AML-193 (cell line): ENCODE measurements around the gene TAPT1.
A peak's percentile ranks its signal among the peaks of the same experiment; 100 is the strongest.

ENCODE experiments used
- DNase-seq, 2 experiments: peaks; one replicate each; lab custom pipeline; 2025; lab: John Stamatoyannopoulos, UW

The TAPT1 gene

GRCh38 chr4:16225863-16226815 is at the start of gene TAPT1:
TSS of gene TAPT1 (minus strand) at chr4:16226471. CDS start at chr4:16226457, 14 bp downstream.
- DNase-seq, result peak; percentile 32 to 36

DNA sequence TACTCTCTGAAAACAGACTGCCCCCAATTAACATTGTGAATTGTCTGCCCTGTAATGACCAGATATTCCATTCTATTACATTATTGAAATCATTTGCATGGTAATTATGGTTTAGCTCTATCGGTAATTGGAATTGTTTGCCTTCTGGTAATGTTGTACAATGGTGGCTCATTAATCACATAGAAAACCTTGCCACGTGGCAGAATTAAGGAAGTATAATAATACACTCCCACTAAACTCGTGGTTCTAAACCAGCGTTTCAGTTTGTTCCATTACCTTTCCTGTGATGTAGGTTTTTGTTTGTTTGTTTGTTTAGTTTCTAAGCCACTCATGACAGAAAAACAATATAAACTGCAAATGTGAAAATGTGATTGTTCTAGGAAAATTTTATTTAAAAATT is 45.1 kb upstream of the TAPT1 start:
- DNase-seq, result peak in 1 of 2 experiments; percentile 4

DNA sequence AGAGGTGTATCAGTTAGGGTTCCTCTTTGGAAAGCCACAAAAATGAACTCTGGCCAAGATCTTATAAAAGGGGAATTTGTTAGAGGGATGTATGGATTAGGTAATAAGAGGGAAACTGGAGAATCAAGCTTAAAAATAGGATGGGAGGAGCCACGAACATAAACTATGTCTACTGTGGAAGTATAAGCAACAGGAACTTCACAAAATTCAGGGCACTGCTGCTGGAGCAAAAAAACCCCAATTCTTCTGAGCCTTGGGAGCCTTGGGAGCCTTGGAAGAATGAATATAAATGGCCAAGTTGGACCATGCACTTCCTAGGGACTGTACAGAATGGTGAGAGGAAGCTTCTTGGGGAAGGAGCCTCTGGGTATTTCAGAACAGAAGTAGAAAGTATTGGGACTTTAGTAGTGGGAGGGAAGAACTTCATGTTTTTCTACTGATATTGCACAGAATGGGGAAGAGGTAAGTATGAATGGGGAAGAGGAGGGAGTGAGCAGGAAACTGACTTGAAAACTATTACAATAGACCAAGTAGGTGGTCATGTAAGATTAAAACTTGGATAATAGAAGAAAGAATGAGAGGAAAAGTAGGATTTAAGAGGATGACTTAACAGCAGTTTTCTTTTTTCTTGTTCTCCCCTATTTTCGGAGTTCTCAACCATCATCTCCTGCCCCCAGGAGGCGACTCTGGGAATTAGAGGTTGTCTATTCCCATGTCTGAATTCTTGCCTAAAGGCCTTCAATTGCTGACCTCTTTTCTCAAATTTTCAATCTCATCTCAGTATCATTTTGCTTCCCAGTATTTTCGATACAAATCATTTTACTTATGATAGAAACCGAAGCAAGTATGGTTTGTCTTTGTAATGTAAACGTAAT is 44.4 kb upstream of the TAPT1 start:
- peak; percentile 83 for DNase-seq

GRCh38 chr4:16269742-16270453 is 43.6 kb upstream of the TAPT1 start:
- DNase-seq, result peak; percentile 89 to 94

DNA sequence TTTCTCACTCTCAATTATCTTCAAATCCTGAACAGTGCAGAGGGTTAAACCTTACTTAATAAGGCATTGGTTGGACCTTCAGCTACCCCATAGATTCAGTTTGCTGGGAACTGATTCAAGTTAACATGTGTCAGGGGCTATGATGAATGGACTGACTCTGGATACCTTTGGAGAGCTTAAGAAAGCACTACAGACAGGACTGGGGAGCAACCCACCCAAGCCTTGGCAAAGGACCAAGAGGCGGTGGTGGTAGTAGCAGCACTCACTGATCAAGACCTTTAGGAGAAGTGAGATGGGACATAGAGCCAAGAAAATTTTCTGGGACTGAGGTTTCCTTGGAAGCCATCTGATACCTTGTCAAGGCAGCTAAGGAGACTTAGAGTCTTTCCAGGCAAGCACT is 43.0 kb upstream of the TAPT1 start:
- no peak for DNase-seq

GRCh38 chr4:16268290-16268689 is 42.0 kb upstream of the TAPT1 start:
- no peak for DNase-seq

- no peak for DNase-seq
These were observed 41.4 kb upstream of the TAPT1 start for GRCh38 chr4:16267639-16268038.

GRCh38 chr4:16265820-16266219 is 39.5 kb upstream of the TAPT1 start:
- no peak for DNase-seq

- peak; percentile 70 to 73 for DNase-seq
These were observed 38.5 kb upstream of the TAPT1 start for GRCh38 chr4:16264798-16265197.

- DNase-seq, result no peak
These were observed 36.8 kb upstream of the TAPT1 start for GRCh38 chr4:16263056-16263455.

DNA sequence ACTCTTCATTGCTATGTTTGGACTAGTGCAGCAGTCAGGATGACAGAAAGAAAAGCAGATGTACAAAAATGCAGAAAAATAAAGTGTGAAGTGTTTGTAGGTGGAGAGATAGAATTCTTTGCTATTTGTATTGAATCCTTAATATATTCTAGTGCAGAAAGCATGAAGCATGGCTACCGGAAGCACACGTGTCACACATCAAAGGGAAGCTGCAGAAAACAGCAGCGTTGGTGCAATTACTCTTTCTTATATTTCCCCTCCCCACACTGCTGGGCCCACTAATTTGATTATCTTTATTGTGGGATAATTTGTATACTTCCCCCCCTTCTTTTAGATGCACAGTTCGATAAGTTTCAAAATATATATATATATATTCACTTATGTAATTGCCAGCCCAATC is 35.9 kb upstream of the TAPT1 start:
- DNase-seq, result no peak

- no peak for DNase-seq
These were observed 35.1 kb upstream of the TAPT1 start for GRCh38 chr4:16261313-16261878.

DNA sequence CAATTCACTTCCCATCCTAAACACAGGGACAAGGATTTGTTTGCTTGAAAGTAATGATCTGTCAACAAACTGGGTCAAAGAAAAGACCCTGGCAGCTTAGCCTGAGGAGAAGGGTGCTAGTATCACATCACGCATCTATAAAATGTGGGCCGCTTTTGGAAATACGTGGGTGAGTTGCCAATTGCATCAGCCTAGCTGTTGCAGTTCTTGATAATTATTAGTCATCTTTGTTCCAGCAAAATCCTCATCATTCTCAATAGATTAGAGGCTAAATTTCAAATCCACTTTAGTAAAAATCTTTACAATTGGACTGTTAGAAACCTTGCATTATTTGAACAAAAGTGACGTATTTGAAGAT is 33.6 kb upstream of the TAPT1 start:
- DNase-seq, result no peak

DNA sequence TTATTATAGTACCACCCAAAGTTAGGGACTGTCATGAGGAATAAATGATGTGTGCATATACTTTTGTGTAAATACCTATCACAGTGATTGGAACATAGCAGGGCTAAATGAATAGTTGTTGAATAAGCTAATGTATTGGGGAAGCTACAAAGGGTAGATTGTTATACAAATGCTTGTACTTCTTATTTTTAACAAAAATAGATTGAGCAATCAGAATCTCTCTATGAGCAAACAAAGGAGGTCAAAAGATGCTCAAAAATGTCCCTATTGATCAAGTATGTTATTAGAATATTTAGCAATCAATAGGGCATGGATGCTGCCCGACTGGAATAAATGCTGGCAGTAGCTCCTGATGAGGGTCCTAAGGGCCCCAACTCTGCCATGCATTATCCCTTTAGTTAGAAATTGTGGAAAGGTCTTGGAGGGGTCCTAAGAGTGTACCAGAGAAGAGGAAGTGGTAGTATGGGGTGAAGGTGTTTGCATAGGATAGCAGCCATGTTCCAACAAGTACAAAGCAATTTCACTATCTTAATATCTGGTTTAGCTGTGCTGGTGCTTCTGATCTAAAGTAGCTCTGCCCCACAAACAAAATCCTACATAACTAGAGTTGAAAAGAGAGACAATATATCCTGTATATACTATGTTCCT is 33.1 kb upstream of the TAPT1 start:
- no peak for DNase-seq

GRCh38 chr4:16257611-16258010 is 31.3 kb upstream of the TAPT1 start:
- DNase-seq, result no peak

GRCh38 chr4:16256343-16256742 is 30.1 kb upstream of the TAPT1 start:
- no peak for DNase-seq

- DNase-seq, result no peak
These were observed 29.5 kb upstream of the TAPT1 start for GRCh38 chr4:16255730-16256129.

- no peak for DNase-seq
These were observed 27.1 kb upstream of the TAPT1 start for GRCh38 chr4:16253127-16253960.

GRCh38 chr4:16250661-16251365 is 24.5 kb upstream of the TAPT1 start:
- DNase-seq, result no peak

- no peak for DNase-seq
These were observed 22.3 kb upstream of the TAPT1 start for GRCh38 chr4:16248605-16249004.
